ENCODE data around the gene RAPGEF4. TPM values are rescaled to one million over a fixed set of nuclear protein-coding genes. Genes with fewer than 3 reads are reported as not detected.
A peak's percentile ranks its signal among the peaks of the same experiment; 100 is the strongest.
"Not testable (repeated sequence)": the region's sequence is repeated elsewhere in the genome, so short reads cannot be mapped to it uniquely, and the experiment has no call there.

Gene RAPGEF4
- total RNA-seq, 4 donors from 2014 or later: 3.7 to 8.9 (median 5.2) TPM

GRCh38 chr2:173033084-173033483 is 297.4 kb downstream of the RAPGEF4 start:
- Histone ChIP-seq H3K4me3 (no peak overlapping the region), H3K27me3 (no peaks in the 10 kb centered on the region), H3K4me1 (peaks cover 11 to 20% (median 16%) of the 10 kb centered on the region in 4 donors), H3K9me3 (no peaks in the 10 kb centered on the region), H3K36me3 (no peaks in the 10 kb centered on the region), H3K27ac (replicated peaks in 1 of 4) (no peak overlapping the region)
- intact Hi-C loops (cut with DNase I): no loop called here
- TF ChIP-seq EP300 (IDR thresholded peaks at IDR 0.05) (no peak), POLR2AphosphoS5 (IDR thresholded peaks at IDR 0.05) (no peak), POLR2A (IDR thresholded peaks at IDR 0.05; ENCODE audit: low read depth) (no peak)
- TF ChIP-seq, protein P1, sequence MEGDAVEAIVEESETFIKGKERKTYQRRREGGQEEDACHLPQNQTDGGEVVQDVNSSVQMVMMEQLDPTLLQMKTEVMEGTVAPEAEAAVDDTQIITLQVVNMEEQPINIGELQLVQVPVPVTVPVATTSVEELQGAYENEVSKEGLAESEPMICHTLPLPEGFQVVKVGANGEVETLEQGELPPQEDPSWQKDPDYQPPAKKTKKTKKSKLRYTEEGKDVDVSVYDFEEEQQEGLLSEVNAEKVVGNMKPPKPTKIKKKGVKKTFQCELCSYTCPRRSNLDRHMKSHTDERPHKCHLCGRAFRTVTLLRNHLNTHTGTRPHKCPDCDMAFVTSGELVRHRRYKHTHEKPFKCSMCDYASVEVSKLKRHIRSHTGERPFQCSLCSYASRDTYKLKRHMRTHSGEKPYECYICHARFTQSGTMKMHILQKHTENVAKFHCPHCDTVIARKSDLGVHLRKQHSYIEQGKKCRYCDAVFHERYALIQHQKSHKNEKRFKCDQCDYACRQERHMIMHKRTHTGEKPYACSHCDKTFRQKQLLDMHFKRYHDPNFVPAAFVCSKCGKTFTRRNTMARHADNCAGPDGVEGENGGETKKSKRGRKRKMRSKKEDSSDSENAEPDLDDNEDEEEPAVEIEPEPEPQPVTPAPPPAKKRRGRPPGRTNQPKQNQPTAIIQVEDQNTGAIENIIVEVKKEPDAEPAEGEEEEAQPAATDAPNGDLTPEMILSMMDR (IDR thresholded peaks at IDR 0.05): no peak
- DNase-seq (ENCODE audit: extremely low spot score): peak; percentile 45
- 91% methylated on average over 3 of the region's 3 CpGs for WGBS

- Histone ChIP-seq H3K4me3 (no peak overlapping the region), H3K9me3 (no peaks in the 10 kb centered on the region), H3K27me3 (no peaks in the 10 kb centered on the region), H3K27ac (replicated peaks in 1 of 4) (no peak overlapping the region), H3K4me1 (peaks cover under 1 to 13% (median 8%) of the 10 kb centered on the region in 4 donors), H3K36me3 (no peaks in the 10 kb centered on the region)
- intact Hi-C loops (cut with DNase I): no loop called here
- peak; percentile 90 for DNase-seq (ENCODE audit: extremely low spot score)
- no peak for TF ChIP-seq POLR2AphosphoS5 (IDR thresholded peaks at IDR 0.05)
- no peak for TF ChIP-seq EP300 (IDR thresholded peaks at IDR 0.05)
- TF ChIP-seq, protein P1 (IDR thresholded peaks at IDR 0.05): no peak
- TF ChIP-seq POLR2A (IDR thresholded peaks at IDR 0.05; ENCODE audit: low read depth): no peak
- 68% methylated on average over 7 of the region's 7 CpGs for WGBS
Measured at GRCh38 chr2:173034143-173034542, 298.5 kb downstream of the RAPGEF4 start.

DNA sequence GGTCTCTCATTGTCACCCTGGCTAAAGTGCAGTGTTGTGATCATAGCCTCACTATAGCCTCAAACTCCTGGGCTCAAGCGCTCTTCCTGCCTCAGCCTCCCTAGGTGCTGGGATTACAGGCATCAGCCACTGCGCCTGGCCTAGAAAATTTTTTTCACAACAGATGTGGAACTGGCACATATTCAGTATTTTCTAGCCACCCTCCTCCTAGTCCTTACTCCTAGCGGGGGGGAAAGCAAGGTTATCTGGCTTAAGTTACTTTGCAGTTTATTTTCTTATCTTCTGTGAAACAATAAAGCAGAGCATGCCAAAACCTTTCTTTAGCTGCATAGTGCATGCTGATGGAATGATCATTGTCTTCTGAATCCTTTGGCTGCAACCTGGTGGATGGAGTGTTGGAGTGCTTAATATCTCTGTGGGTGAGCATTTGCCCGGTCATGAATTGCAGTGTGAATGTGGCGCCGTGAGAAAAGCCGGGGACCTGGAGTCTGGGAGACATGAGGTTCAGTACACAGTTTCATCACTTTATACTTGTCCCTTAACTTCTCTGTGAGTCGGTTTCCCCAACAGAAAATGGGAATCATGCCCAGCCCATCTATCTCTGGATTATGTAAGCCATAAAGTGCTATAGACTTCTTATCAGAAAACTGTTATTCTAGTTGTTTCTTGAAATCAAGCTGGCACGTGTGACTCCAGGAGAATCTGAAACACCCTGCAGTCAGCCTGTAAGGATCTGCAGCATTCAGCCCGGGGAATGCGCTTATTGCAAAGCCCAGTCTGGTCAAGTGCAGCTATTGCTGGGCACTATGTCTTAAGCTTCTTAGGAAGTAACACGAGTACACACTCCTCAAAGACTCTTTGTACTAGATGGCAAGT is 301.8 kb downstream of the RAPGEF4 start:
- intact Hi-C loops (cut with DNase I): no loop called here
- Histone ChIP-seq H3K4me3 (no peak overlapping the region), H3K27me3 (no peaks in the 10 kb centered on the region), H3K9me3 (no peaks in the 10 kb centered on the region), H3K36me3 (no peaks in the 10 kb centered on the region), H3K27ac (replicated peaks in 1 of 4) (no peak overlapping the region), H3K4me1 (peaks cover 0 to 13% (median 7%) of the 10 kb centered on the region in 4 donors)
- WGBS: 64% methylated on average over 12 of the region's 12 CpGs
- peak; percentile 77 for DNase-seq (ENCODE audit: extremely low spot score)
- TF ChIP-seq POLR2A (IDR thresholded peaks at IDR 0.05; ENCODE audit: low read depth): no peak
- no peak for TF ChIP-seq EP300 (IDR thresholded peaks at IDR 0.05)

GRCh38 chr2:173038257-173038656 is 302.6 kb downstream of the RAPGEF4 start:
- H3K27ac ChIP-seq (replicated peaks in 1 of 4); DNase-seq (ENCODE audit: extremely low spot score); H3K27me3 ChIP-seq; H3K36me3 ChIP-seq; H3K9me3 ChIP-seq; intact Hi-C loops (cut with DNase I); H3K4me3 ChIP-seq: not testable (repeated sequence)
- WGBS: 86% methylated on average over 2 of the region's 2 CpGs
- peaks cover 0 to 13% (median 7%) of the 10 kb centered on the region in 4 donors for H3K4me1 ChIP-seq

GRCh38 chr2:173040729-173041128 is 305.1 kb downstream of the RAPGEF4 start:
- TF ChIP-seq EP300 (IDR thresholded peaks at IDR 0.05) (no peak), POLR2A (IDR thresholded peaks at IDR 0.05; ENCODE audit: low read depth) (no peak), POLR2AphosphoS5 (IDR thresholded peaks at IDR 0.05) (no peak)
- TF ChIP-seq, protein P1 (IDR thresholded peaks at IDR 0.05): no peak
- intact Hi-C loops (cut with DNase I): no loop called here
- H3K4me1 ChIP-seq: peaks cover 9 to 25% (median 15%) of the 10 kb centered on the region in 4 donors

More at GRCh38 chr2:173040729-173041128, 305.1 kb downstream of the RAPGEF4 start:
- no peak for DNase-seq (ENCODE audit: extremely low spot score)
- Histone ChIP-seq H3K27ac (replicated peaks in 1 of 4) (no peak overlapping the region), H3K4me3 (no peak overlapping the region), H3K9me3 (no peaks in the 10 kb centered on the region), H3K36me3 (no peaks in the 10 kb centered on the region), H3K27me3 (no peaks in the 10 kb centered on the region)

All from esophagus muscularis mucosa (tissue), 4 donors.